Trophoblast cell (in vitro differentiated cells and primary cell): ENCODE measurements around the gene P3H1.
A peak's percentile ranks its signal among the peaks of the same experiment; 100 is the strongest.

ENCODE experiments used
- DNase-seq, 2 donors: peaks; one replicate each; pipeline ENCODE4 v3.0.0-alpha.2; 2016
- H2AFZ ChIP-seq: 2 replicates; pipeline ENCODE4 v1.6.1; 2013; ENCODE audit warnings: low read length, moderate library complexity, mild to moderate bottlenecking; ENCODE audit not compliant: insufficient read depth, poor library complexity
- H2AK5ac ChIP-seq: 2 replicates; pipeline ENCODE4 v1.6.1; 2013; ENCODE audit warnings: mild to moderate bottlenecking, low read length
- H2BK120ac ChIP-seq: 2 replicates; pipeline ENCODE4 v1.6.1; 2013; ENCODE audit warnings: low read length, mild to moderate bottlenecking, moderate library complexity; ENCODE audit not compliant: insufficient read depth, poor library complexity
- H2BK12ac ChIP-seq: 2 replicates; pipeline ENCODE4 v1.6.1; 2013; ENCODE audit warnings: mild to moderate bottlenecking, low read length, moderate library complexity
- H2BK5ac ChIP-seq: 2 replicates; pipeline ENCODE4 v1.6.1; 2013; ENCODE audit warnings: low read length, low read depth, moderate library complexity, mild to moderate bottlenecking; ENCODE audit not compliant: poor library complexity
- H3K14ac ChIP-seq: 2 replicates; pipeline ENCODE4 v1.6.1; 2013; ENCODE audit warnings: mild to moderate bottlenecking, low read length
- H3K18ac ChIP-seq: 2 replicates; pipeline ENCODE4 v1.6.1; 2013; ENCODE audit warnings: mild to moderate bottlenecking, low read length
- H3K23ac ChIP-seq: 2 replicates; pipeline ENCODE4 v1.6.1; 2013; ENCODE audit warnings: low read length
- H3K27ac ChIP-seq: 2 replicates; pipeline ENCODE4 v1.5.1; 2013; ENCODE audit warnings: low read depth, mild to moderate bottlenecking, inconsistent platforms, low read length, moderate library complexity
- H3K27me3 ChIP-seq: 2 replicates; pipeline ENCODE4 v1.6.1; 2013; ENCODE audit warnings: inconsistent platforms, mild to moderate bottlenecking, low read length, moderate library complexity; ENCODE audit not compliant: insufficient read depth
- H3K36me3 ChIP-seq, 2 experiments: 1 replicate in 1 of 2; 2 replicates in 1 of 2; pipeline ENCODE4 v1.6.1; 2013; ENCODE audit warnings: low read length in 2 of 2, mild to moderate bottlenecking in 2 of 2, moderate library complexity in 1 of 2; ENCODE audit not compliant: insufficient read depth in 2 of 2, control insufficient read depth in 1 of 2
- H3K4ac ChIP-seq: 2 replicates; pipeline ENCODE4 v1.6.1; 2013; ENCODE audit warnings: low read depth, mild to moderate bottlenecking, low read length, moderate library complexity
- H3K4me1 ChIP-seq, 2 experiments: 1 replicate in 1 of 2; 2 replicates in 1 of 2; pipeline ENCODE4 v1.6.1; 2013; ENCODE audit warnings: low read length in 2 of 2, mild to moderate bottlenecking in 2 of 2, moderate library complexity in 1 of 2; ENCODE audit not compliant: insufficient read depth in 2 of 2, control insufficient read depth in 1 of 2
- H3K4me2 ChIP-seq: 2 replicates; pipeline ENCODE4 v1.6.1; 2013; ENCODE audit warnings: inconsistent platforms, mild to moderate bottlenecking, low read length, moderate library complexity
- H3K4me3 ChIP-seq: 2 replicates; pipeline ENCODE4 v1.5.1; 2013; ENCODE audit warnings: mild to moderate bottlenecking, low read depth, low read length, inconsistent platforms
- H3K79me1 ChIP-seq: one replicate; pipeline ENCODE4 v1.6.1; 2013; ENCODE audit warnings: low read length
- H3K79me2 ChIP-seq: 2 replicates; pipeline ENCODE4 v1.6.1; 2013; ENCODE audit warnings: low read length, mild to moderate bottlenecking; ENCODE audit not compliant: control insufficient read depth, insufficient read depth, poor library complexity
- H3K9ac ChIP-seq: 2 replicates; pipeline ENCODE4 v1.6.1; 2013; ENCODE audit warnings: mild to moderate bottlenecking, low read length
- H3K9me3 ChIP-seq: 2 replicates; pipeline ENCODE4 v1.6.1; 2013; ENCODE audit warnings: low read depth, mild to moderate bottlenecking, control low read depth, inconsistent platforms, low read length; ENCODE audit not compliant: insufficient read depth
- H4K12ac ChIP-seq: 2 replicates; pipeline ENCODE4 v1.6.1; 2013; ENCODE audit warnings: low read depth, mild to moderate bottlenecking, low read length, moderate library complexity
- H4K8ac ChIP-seq: 2 replicates; pipeline ENCODE4 v1.6.1; 2013; ENCODE audit warnings: low read depth, mild to moderate bottlenecking, low read length, moderate library complexity
- H4K91ac ChIP-seq: one replicate; pipeline ENCODE4 v1.6.1; 2013; ENCODE audit warnings: low read depth, mild to moderate bottlenecking, low read length, moderate library complexity
- WGBS: extraction: QIAGEN DNeasy Blood & Tissue Kit; methylation state at CpG from one replicate; pipeline ENCODE4 v1.1.7; 2013; ENCODE audit warnings: missing lambda C conversion rate; ENCODE audit not compliant: insufficient read length, insufficient coverage; ENCODE audit errors: extremely low coverage; 5-methylcytosine and 5-hydroxymethylcytosine counted together

Gene P3H1

DNA sequence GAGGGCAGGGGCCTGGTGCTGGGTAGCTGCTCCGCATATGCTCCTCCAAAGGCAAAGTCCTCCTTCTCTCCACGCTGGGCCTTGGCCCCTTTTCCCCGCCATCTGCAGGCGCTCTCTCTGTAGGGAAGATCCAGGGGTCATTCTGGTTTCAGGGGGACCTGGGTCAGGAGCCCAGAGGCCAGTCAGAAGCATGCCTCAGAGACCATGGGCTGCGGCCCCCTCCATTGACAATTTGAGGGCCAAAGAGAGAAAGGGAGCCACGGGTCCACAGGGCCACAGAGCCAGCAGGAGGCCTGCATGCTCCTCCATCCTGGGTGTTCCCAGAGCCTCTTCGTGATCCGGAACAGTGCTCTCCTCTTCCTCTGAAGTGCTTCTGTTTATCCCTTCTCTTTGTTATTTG is 24.7 kb downstream of the P3H1 start:
- Histone ChIP-seq H2AK5ac (no peak overlapping the region), H4K91ac (no peak overlapping the region), H3K79me1 (no peaks in the 10 kb centered on the region), H3K4me1 (peaks cover 10 to 13% of the 10 kb centered on the region in 2 experiments), H2BK120ac (no peak overlapping the region), H4K12ac (no peak overlapping the region), H3K4me2 (no peak overlapping the region), H3K14ac (no peak overlapping the region), H3K23ac (no peak overlapping the region), H4K8ac (no peak overlapping the region), H3K9me3 (peaks cover 6% of the 10 kb centered on the region), H3K18ac (no peak overlapping the region), H3K79me2 (no peaks in the 10 kb centered on the region), H3K4ac (no peak overlapping the region), H3K36me3 (peaks cover 15 to 16% of the 10 kb centered on the region in 2 experiments), H3K9ac (no peak overlapping the region), H2BK12ac (no peak overlapping the region), H3K4me3 (no peak overlapping the region), H3K27ac (no peak overlapping the region), H3K27me3 (no peaks in the 10 kb centered on the region), H2AFZ (no peak overlapping the region), H2BK5ac (no peak overlapping the region)
- DNase-seq = no peak
- no CpG with 5 or more reads among the region's 8 CpGs for WGBS

DNA sequence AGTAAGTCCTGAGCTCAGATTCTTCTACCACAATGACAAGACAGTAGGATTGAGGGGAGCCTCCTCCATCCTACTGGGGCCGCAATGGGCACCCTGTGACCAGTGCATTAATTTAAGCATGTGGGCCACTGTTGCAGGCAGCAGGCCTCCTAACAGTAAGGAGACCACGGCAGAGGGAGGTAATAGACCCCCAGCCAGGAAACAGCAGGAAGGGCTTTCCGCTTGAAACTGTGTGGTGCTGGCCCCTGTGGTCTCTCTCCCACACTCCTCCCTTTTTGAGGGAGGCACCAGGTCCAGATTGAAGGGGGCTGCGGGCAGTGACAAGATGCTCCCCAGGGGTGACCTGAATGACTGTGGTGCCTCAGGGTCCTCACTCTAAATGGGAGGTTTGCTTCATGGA is 25.1 kb downstream of the P3H1 start:
- H3K23ac ChIP-seq = no peak overlapping the region
- H3K9me3 ChIP-seq = peaks cover 6% of the 10 kb centered on the region
- no peak overlapping the region for H3K4me3 ChIP-seq
- H2BK12ac ChIP-seq = no peak overlapping the region
- H3K18ac ChIP-seq = no peak overlapping the region
- H3K4me2 ChIP-seq = no peak overlapping the region
- no peaks in the 10 kb centered on the region for H3K79me2 ChIP-seq
- H3K9ac ChIP-seq = no peak overlapping the region
- H3K14ac ChIP-seq = no peak overlapping the region
- peaks cover 10 to 13% of the 10 kb centered on the region in 2 experiments for H3K4me1 ChIP-seq
- H4K91ac ChIP-seq = no peak overlapping the region
- no peak overlapping the region for H2BK120ac ChIP-seq
- H2AK5ac ChIP-seq = no peak overlapping the region
- H3K4ac ChIP-seq = no peak overlapping the region
- H4K12ac ChIP-seq = no peak overlapping the region
- no peak overlapping the region for H2BK5ac ChIP-seq
- H3K27ac ChIP-seq = no peak overlapping the region
- H2AFZ ChIP-seq = no peak overlapping the region
- H4K8ac ChIP-seq = no peak overlapping the region
- H3K79me1 ChIP-seq = no peaks in the 10 kb centered on the region
- DNase-seq = no peak
- H3K27me3 ChIP-seq = no peaks in the 10 kb centered on the region
- H3K36me3 ChIP-seq = peaks cover 12% of the 10 kb centered on the region in 2 experiments
- WGBS = no CpG with 5 or more reads among the region's 4 CpGs

DNA sequence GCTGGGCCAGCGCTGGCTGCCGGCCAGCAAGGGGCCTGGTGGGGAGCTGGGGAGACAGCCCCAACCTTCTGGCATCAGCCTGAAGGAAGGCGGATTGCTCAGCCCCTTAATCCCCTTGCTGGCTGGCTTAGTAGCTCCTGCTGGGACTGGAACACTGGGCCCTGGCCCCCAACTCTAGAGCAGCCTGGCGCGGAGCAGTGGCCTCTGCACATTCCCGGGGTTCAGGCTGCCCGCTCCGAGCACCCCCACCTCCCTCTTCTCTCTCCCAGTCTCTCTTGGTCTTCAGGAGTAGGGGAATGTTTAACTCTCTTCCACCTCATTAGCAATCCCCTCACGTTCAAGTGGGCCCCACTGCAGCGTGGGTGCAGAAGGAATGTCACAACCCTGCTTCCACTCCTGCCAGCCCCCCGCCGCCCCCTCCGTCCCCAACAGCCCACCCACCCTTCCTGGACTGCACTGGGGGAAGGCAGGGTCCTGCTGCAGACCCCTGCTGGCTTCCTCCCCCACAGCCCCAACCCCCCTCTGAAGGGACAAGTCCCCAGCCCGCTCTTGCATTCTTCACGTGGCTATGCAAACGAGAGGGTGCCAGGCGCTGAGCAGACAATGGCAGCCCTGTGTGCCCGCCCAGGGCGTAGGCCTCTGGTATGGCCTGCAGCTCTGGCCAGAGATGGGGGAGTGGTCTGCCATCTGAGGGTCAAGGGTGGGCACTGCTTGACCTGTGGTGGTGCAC is 25.8 kb downstream of the P3H1 start:
- no peak for DNase-seq
- H3K14ac ChIP-seq = no peak overlapping the region
- H3K79me2 ChIP-seq = no peaks in the 10 kb centered on the region
- H4K91ac ChIP-seq = no peak overlapping the region
- no peaks in the 10 kb centered on the region for H3K79me1 ChIP-seq
- no peak overlapping the region for H2AK5ac ChIP-seq
- no peak overlapping the region for H2BK5ac ChIP-seq
- no peaks in the 10 kb centered on the region for H3K27me3 ChIP-seq
- no peak overlapping the region for H2AFZ ChIP-seq
- H4K8ac ChIP-seq = no peak overlapping the region
- no peak overlapping the region for H3K27ac ChIP-seq
- peaks cover 6% of the 10 kb centered on the region for H3K9me3 ChIP-seq
- no peak overlapping the region for H2BK12ac ChIP-seq
- no peak overlapping the region for H3K4me2 ChIP-seq
- peaks cover 10 to 13% of the 10 kb centered on the region in 2 experiments for H3K4me1 ChIP-seq
- H3K23ac ChIP-seq = no peak overlapping the region
- no peak overlapping the region for H3K4me3 ChIP-seq
- WGBS = no CpG with 5 or more reads among the region's 19 CpGs
- peaks cover 5% of the 10 kb centered on the region in 2 experiments for H3K36me3 ChIP-seq
- H4K12ac ChIP-seq = no peak overlapping the region
- H3K18ac ChIP-seq = no peak overlapping the region
- no peak overlapping the region for H3K4ac ChIP-seq
- H3K9ac ChIP-seq = no peak overlapping the region
- H2BK120ac ChIP-seq = no peak overlapping the region

DNA sequence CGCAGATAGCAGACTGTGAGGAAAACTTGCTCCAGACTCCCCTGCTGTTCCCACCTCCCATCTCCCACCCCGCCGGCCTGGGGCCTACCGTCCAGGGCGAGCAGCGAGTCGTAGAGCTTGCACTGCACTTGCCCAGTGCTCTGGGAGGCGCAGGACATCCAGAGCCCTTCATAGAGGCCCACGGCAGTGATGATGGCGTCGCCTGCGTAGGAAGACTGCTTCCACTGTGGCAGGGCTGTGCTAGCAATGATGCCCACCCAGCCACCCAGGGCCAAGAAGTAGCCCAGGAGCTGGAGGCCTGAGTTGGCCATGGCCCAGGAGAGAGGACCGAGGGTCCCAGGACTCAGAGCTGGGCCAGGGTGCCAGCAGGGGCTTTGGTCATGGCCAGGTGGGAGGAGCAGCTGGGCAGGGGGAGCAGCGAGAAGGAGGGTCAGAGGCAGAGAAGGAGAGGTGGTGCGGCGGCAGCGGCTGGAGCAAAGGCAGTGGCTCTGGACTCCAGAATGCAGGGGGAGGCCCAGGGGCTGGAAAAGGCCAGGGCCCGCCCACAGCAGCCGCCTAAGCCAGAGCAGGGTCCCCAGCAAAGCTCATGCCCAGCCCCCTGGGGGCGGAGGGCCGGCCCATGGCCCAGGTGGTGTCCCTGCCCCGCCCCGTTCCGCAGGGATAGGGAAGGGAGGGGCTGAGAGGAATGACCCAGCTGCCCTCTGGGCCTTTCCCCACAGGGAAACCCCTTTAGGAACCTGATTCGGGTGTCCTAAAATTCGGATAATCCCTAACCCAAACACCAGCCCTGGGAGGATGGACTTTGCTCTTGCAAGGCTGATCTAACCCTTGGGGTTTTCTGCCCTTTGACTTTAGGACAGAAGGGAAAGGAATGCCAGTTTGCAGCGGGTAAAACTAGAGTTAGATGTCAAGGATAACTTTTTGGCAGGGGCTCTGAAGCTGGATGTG is 26.8 kb downstream of the P3H1 start, which contains the start of gene CLDN19:
Gene CLDN19, minus strand, starts transcription at position 484 of the 948 bp plus-strand sequence. Its CDS starts 173 bp downstream, at position 311.
- no CpG with 5 or more reads among the region's 27 CpGs for WGBS
- no peaks in the 10 kb centered on the region for H3K36me3 ChIP-seq

More for the DNA sequence above, 26.8 kb downstream of the P3H1 start, which contains the start of gene CLDN19:
- DNase-seq = peak; percentile 76 to 82
- no peak within 1 kb of the TSS for H4K91ac ChIP-seq
- H2AK5ac ChIP-seq = no peak within 1 kb of the TSS
- H2AFZ ChIP-seq = no peak within 1 kb of the TSS
- H3K4me3 ChIP-seq = no peak within 1 kb of the TSS
- H3K4ac ChIP-seq = no peak within 1 kb of the TSS
- H3K9ac ChIP-seq = no peak within 1 kb of the TSS
- no peaks in the 10 kb centered on the region for H3K27me3 ChIP-seq
- no peak within 1 kb of the TSS for H2BK5ac ChIP-seq
- no peak within 1 kb of the TSS for H2BK12ac ChIP-seq
- no peak within 1 kb of the TSS for H3K27ac ChIP-seq
- no peak within 1 kb of the TSS for H3K14ac ChIP-seq
- no peak within 1 kb of the TSS for H3K4me2 ChIP-seq
- H3K9me3 ChIP-seq = peaks cover 6% of the 10 kb centered on the region
- no peak within 1 kb of the TSS for H3K23ac ChIP-seq
- no peak within 1 kb of the TSS for H4K12ac ChIP-seq
- H3K79me2 ChIP-seq = no peaks in the 10 kb centered on the region
- peak within 1 kb of the TSS; percentile 44 for H4K8ac ChIP-seq
- H3K79me1 ChIP-seq = no peaks in the 10 kb centered on the region
- H2BK120ac ChIP-seq = no peak within 1 kb of the TSS
- H3K4me1 ChIP-seq = peaks cover 11 to 22% of the 10 kb centered on the region in 2 experiments
- no peak within 1 kb of the TSS for H3K18ac ChIP-seq
